Pancreas (tissue), 10 donors: Measurements from ENCODE around the gene MVD. TPM values are rescaled to one million over a fixed set of nuclear protein-coding genes. Genes with fewer than 3 reads are reported as not detected.

Experiments
- ATAC-seq, 4 donors: fragments of 200-7000 bp; cut with Tn5 transposase; one replicate each; pipeline versions ENCODE4 v1.8.0 to v1.9.1; 2020; ENCODE audit warnings: mild to moderate bottlenecking in 4 of 4, moderate library complexity in 4 of 4
- DNase-seq, 6 donors: peaks; one replicate each; pipeline ENCODE4 v3.0.0-alpha.2; 2020
- FAIRE-seq: peaks from 2 replicates; lab custom pipeline; 2012; peaks lifted over from hg19 to GRCh38; lab: Jason Lieb, UNC
- H3K27ac ChIP-seq, 4 donors: fragments of 200-600 bp; sonication (generic); 1 replicate in 3 of 4; 2 replicates in 1 of 4; pipeline versions ENCODE4 v1.5.0 to v1.8.0; 2020
- H3K27me3 ChIP-seq, 4 donors: fragments of 200-600 bp; one replicate each; pipeline ENCODE4 v1.8.0; 2021
- H3K36me3 ChIP-seq, 3 donors: fragments of 200-600 bp; sonication (generic) in 1 of 3; one replicate each; pipeline versions ENCODE4 v1.5.0 to v1.8.0; 2020 to 2021
- H3K4me1 ChIP-seq, 3 donors: fragments of 200-600 bp; one replicate each; pipeline ENCODE4 v1.8.0; 2021
- H3K4me3 ChIP-seq, 4 donors: fragments of 200-600 bp; sonication (generic) in 2 of 4; one replicate each; pipeline versions ENCODE4 v1.5.0 to v1.8.0; 2020 to 2021
- H3K9me3 ChIP-seq, 4 donors: fragments of 200-600 bp; one replicate each; pipeline ENCODE4 v1.8.0; 2021
- WGBS, 2 donors: extraction: QIAGEN DNeasy Blood & Tissue Kit; methylation state at CpG; one replicate each; pipeline ENCODE4 v1.1.7; 2013; 5-methylcytosine and 5-hydroxymethylcytosine counted together
- intact Hi-C, 3 donors: fragments of 100-400 bp; cut with DNase I; formaldehyde crosslinking; loops; one replicate each; pipeline versions ENCODE4 v1.11.1 to v1.14.2; 2022
- polyA plus RNA-seq, 2 donors: library from polyadenylated mRNA; stranded (reverse); fragments of 200-250 nt; gene quantifications; one replicate each; pipeline ENCODE4 v1.2.3, GENCODE V29; 2013
- total RNA-seq, 6 donors: library from RNA; stranded (reverse); fragmentation: NEBNext Ultra II Directional in 4 of 6; extraction: Animal tissue kit (Norgen Biotek cat#: 25700) in 4 of 6; gene quantifications; one replicate each; pipeline versions ENCODE4 v1.2.1 to v1.2.4, GENCODE V29; 2021 to 2023
- TF ChIP-seq, protein P1 (sequence below), 4 donors: fragments of 200-600 bp; sonication (generic) in 3 of 4; IDR thresholded peaks; one replicate each; pipeline versions ENCODE4 v1.5.0 to v1.8.0; 2021; ENCODE audit warnings: antibody characterized with exemption in 4 of 4
- donor health status: healthy with polysubstance abuse.
- donor health status: DM: no; HTN: no; CAD: no; lungs with moderate emphysema.
- donor health status: DM: no; HTN: no; CAD: no.
- donor health status: control.
- donor health status: control.
- donor health status: Bipolar disorder and iron deficiency.
- donor health status: DM: yes; HTN: yes; CAD: no.
- donor health status: DM: no; HTN: no; CAD: no.
- donor health status: DM: no; HTN: no; CAD: no.
- donor health status: DM: yes; HTN: yes; CAD: no.

MVD gene
- total and polyA plus RNA-seq, 8 donors = 12.7 to 46.6 (median 17.5) TPM

DNA sequence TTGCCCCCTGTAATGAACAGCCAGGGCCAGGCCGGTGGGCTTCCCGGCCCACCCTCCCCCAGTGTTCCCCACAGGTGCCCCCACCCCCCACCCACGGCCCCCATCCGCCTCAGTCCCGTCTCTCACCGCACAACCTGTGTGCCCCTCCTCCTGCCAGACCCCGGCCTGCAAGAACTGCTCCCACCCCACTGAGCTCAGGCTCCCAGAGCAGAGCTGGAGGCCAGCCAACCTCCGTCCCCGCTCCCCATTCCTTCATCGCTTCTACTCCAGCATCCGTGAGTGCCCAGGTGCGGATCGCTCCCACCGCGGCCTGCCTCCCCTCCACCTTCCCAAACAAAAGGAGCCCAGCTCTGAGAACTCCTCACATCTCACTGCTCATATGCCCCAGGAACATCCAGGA lies 4.2 kb downstream of the MVD start:
- ATAC-seq = no peak
- Histone ChIP-seq H3K36me3 (no peaks in the 10 kb centered on the region), H3K27me3 (no peaks in the 10 kb centered on the region), H3K4me1 (peaks cover 0 to 5% (median 0%) of the 10 kb centered on the region in 3 donors), H3K9me3 (no peaks in the 10 kb centered on the region), H3K4me3 (no peak overlapping the region), H3K27ac (no peak overlapping the region)
- 86 to 92% methylated on average over 14 to 15 of the region's 15 CpGs for WGBS, 2 donors
- TF ChIP-seq, protein P1, sequence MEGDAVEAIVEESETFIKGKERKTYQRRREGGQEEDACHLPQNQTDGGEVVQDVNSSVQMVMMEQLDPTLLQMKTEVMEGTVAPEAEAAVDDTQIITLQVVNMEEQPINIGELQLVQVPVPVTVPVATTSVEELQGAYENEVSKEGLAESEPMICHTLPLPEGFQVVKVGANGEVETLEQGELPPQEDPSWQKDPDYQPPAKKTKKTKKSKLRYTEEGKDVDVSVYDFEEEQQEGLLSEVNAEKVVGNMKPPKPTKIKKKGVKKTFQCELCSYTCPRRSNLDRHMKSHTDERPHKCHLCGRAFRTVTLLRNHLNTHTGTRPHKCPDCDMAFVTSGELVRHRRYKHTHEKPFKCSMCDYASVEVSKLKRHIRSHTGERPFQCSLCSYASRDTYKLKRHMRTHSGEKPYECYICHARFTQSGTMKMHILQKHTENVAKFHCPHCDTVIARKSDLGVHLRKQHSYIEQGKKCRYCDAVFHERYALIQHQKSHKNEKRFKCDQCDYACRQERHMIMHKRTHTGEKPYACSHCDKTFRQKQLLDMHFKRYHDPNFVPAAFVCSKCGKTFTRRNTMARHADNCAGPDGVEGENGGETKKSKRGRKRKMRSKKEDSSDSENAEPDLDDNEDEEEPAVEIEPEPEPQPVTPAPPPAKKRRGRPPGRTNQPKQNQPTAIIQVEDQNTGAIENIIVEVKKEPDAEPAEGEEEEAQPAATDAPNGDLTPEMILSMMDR (IDR thresholded peaks at IDR 0.05) = no peak
- no peak for FAIRE-seq
- intact Hi-C loops = no loop called here
- DNase-seq = no peak

DNA sequence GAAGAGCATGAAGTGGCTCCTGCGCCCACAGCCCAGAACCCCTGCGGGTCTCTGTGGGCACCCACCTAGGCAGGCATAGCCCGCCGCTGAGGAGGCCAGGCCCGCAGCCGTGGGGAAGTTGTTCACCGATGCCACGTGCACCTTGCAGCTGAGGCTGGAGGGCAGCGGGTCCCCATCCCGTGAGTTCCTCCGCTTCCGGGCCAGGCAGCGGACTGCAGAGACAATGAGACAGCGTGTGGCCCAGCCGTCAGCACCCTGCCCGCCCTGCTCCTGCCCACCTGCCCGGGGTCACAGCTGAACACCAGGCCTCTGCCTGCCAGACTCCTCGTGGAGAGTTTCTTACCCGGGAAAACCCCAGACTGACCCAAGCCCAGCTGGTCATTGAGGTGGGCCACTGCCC lies 5.5 kb downstream of the MVD start:
- FAIRE-seq = no peak
- no peaks in the 10 kb centered on the region for H3K36me3 ChIP-seq
- H3K9me3 ChIP-seq = no peaks in the 10 kb centered on the region
- DNase-seq = peak in 1 of 6 donors; percentile 71
- no peak overlapping the region for H3K4me3 ChIP-seq
- TF ChIP-seq, protein P1 (IDR thresholded peaks at IDR 0.05) = no peak
- WGBS, 2 donors = 92 to 93% methylated on average over 12 to 19 of the region's 19 CpGs
- ATAC-seq = no peak
- intact Hi-C loops = no loop called here
- H3K27me3 ChIP-seq = no peaks in the 10 kb centered on the region
- H3K27ac ChIP-seq = no peak overlapping the region
- peaks cover 0 to 5% (median 0%) of the 10 kb centered on the region in 3 donors for H3K4me1 ChIP-seq

DNA sequence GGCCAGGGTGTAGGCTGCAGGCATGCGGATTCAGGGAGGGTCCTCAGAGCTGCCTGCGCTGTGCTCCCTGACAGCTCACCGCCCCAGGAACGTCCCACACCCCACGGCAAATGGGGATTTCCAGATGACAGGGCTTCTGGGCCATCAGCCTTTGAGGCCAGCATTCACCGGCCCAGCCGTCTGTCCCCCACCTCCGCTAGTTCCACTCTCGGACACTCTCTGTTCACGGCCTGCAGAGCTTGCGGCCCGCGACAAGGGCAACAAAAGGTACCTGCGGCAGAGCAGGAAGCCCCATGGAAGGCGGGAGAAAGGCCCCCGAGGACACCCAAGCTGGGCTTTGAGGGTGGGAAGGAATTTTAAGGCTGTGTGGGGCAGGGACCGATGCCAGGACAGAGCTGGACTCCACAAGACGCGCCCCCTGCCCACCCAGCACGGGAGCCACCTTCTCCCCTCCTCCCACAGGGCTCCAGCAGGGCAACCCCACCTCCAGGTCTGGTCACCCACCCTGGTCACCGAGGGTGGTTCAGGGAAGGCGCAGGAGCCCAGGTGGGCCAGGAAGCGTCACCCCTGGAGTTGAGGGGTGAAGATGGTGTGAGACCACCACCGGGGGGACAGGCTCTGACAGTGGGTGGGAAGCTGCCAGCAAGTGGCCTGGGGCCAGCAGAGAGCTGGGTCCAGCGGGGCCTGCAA lies 6.5 kb downstream of the MVD start:
- WGBS, 2 donors = 88 to 91% methylated on average over 25 of the region's 25 CpGs
- intact Hi-C loops = no loop called here
- H3K36me3 ChIP-seq = no peaks in the 10 kb centered on the region

DNA sequence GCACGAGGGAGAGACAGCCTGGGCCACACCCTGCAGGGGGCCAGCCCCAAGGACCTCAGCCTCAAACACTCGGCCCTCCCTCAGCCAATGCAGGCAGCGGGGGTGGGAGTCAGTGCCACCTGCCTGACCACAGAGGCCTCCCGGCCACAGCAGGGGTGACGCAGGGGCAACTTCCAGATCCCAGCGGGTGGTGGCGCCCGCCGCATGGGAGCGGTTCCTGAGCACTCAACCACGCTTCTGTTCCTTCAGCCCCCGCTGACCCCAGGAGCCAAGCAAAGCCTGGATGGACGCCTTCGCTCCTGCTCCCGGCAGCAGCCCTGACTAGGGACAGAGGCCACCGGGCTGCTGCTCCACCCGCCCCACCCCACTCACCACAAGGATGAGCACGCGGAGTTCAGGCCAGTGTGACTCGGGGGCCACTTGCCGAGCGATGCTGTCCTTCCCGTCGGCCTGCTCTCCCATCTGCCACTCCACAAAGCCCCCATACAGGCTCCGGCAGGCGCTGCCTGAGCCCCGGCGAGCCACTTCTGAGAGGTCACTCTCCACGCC lies 7.1 kb downstream of the MVD start:
- ATAC-seq = no peak
- Histone ChIP-seq H3K36me3 (no peaks in the 10 kb centered on the region), H3K27ac (no peak overlapping the region), H3K4me1 (no peaks in the 10 kb centered on the region), H3K4me3 (no peak overlapping the region), H3K27me3 (no peaks in the 10 kb centered on the region), H3K9me3 (no peaks in the 10 kb centered on the region)
- FAIRE-seq = no peak
- WGBS, 2 donors = 89 to 94% methylated on average over 27 to 29 of the region's 29 CpGs
- peak in 1 of 6 donors; percentile 68 for DNase-seq
- TF ChIP-seq, protein P1 (IDR thresholded peaks at IDR 0.05) = no peak
- intact Hi-C loops = no loop called here

More for the DNA sequence above, 6.5 kb downstream of the MVD start:
- no peaks in the 10 kb centered on the region for H3K9me3 ChIP-seq
- no peak overlapping the region for H3K4me3 ChIP-seq
- ATAC-seq (no peak), FAIRE-seq (no peak), DNase-seq (no peak)
- no peak overlapping the region for H3K27ac ChIP-seq
- TF ChIP-seq, protein P1 (IDR thresholded peaks at IDR 0.05) = no peak
- no peaks in the 10 kb centered on the region for H3K27me3 ChIP-seq
- H3K4me1 ChIP-seq = no peaks in the 10 kb centered on the region
